ENCODE results near the gene MUCL1. TPM values are rescaled to one million over a fixed set of nuclear protein-coding genes. Genes with fewer than 3 reads are reported as not detected.

MUCL1 gene
- total RNA-seq, 1 donor from 2014 or later: not detected

GRCh38 chr12:54865683-54866324 lies 11.5 kb downstream of the MUCL1 start:
- H3K27ac ChIP-seq (ENCODE audit: low read depth, low read length): no peak overlapping the region
- no peaks in the 10 kb centered on the region for H3K36me3 ChIP-seq (ENCODE audit: insufficient read depth, low read length)
- no peak overlapping the region for H3K9ac ChIP-seq (ENCODE audit: low read length)
- H3K27me3 Mint-ChIP-seq (ENCODE audit: low read depth, unreplicated experiment): no peaks in the 10 kb centered on the region
- H3K4me3 ChIP-seq (ENCODE audit: insufficient read depth, low read depth, low read length): no peak overlapping the region
- H3K36me3 Mint-ChIP-seq (ENCODE audit: low read depth, unreplicated experiment): no peaks in the 10 kb centered on the region
- no peaks in the 10 kb centered on the region for H4K20me1 ChIP-seq (ENCODE audit: insufficient read depth, low read length)
- no peaks in the 10 kb centered on the region for H3K4me1 Mint-ChIP-seq (ENCODE audit: low read depth, unreplicated experiment)
- no peak overlapping the region for H2AFZ ChIP-seq (ENCODE audit: low read depth, low read length)
- H3K4me3 Mint-ChIP-seq (ENCODE audit: unreplicated experiment): no peak overlapping the region
- no peak for DNase-seq (ENCODE audit: low read depth)
- H3K27ac Mint-ChIP-seq (ENCODE audit: unreplicated experiment): no peak overlapping the region
- H3K27me3 ChIP-seq (ENCODE audit: insufficient read depth, low read length): no peaks in the 10 kb centered on the region
- no peak for FAIRE-seq
- TF ChIP-seq EZH2 (IDR thresholded peaks at IDR 0.05; ENCODE audit: insufficient read depth, low read length) (no peak), CTCF (IDR thresholded peaks at IDR 0.05; ENCODE audit: insufficient read depth, low read depth, low read length) (no peak)
- no peaks in the 10 kb centered on the region for H3K4me1 ChIP-seq (ENCODE audit: insufficient read depth, low read length)
- peaks cover 4% of the 10 kb centered on the region for H3K9me3 Mint-ChIP-seq (ENCODE audit: unreplicated experiment)
- H3K4me2 ChIP-seq (ENCODE audit: low read length): no peak overlapping the region
- no peaks in the 10 kb centered on the region for H3K79me2 ChIP-seq (ENCODE audit: insufficient read depth, low read length)
- H3K9me3 ChIP-seq (ENCODE audit: insufficient read depth, low read depth, low read length): no peaks in the 10 kb centered on the region

DNA sequence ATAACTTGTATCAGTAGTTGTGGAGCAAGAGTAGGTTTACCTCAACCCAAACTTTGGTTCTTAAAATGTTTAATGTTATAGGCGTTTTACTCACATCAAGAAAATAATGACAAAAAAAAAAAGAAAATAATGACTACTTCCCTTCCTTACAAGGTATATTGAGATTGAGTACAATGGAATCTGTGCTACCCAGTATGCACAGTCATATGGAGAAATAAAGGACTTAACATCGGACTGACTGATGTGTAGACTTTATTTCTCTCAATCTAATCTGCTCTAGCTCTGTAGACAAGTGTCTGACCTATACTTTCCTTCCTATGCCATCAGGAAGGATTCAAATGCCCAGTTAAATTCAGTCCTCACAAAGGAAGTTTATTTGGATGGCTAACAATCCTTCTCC lies 14.4 kb downstream of the MUCL1 start:
- no peak overlapping the region for H3K27ac Mint-ChIP-seq (ENCODE audit: unreplicated experiment)
- no peaks in the 10 kb centered on the region for H3K4me1 Mint-ChIP-seq (ENCODE audit: low read depth, unreplicated experiment)
- Histone ChIP-seq H4K20me1 (ENCODE audit: insufficient read depth, low read length) (no peaks in the 10 kb centered on the region), H3K4me2 (ENCODE audit: low read length) (no peak overlapping the region), H3K9me3 (ENCODE audit: insufficient read depth, low read depth, low read length) (no peaks in the 10 kb centered on the region), H3K27ac (ENCODE audit: low read depth, low read length) (no peak overlapping the region), H3K9ac (ENCODE audit: low read length) (no peak overlapping the region), H3K79me2 (ENCODE audit: insufficient read depth, low read length) (no peaks in the 10 kb centered on the region), H3K27me3 (ENCODE audit: insufficient read depth, low read length) (no peaks in the 10 kb centered on the region), H3K4me1 (ENCODE audit: insufficient read depth, low read length) (no peaks in the 10 kb centered on the region), H2AFZ (ENCODE audit: low read depth, low read length) (no peak overlapping the region), H3K36me3 (ENCODE audit: insufficient read depth, low read length) (no peaks in the 10 kb centered on the region), H3K4me3 (ENCODE audit: insufficient read depth, low read depth, low read length) (no peak overlapping the region)
- no peak overlapping the region for H3K4me3 Mint-ChIP-seq (ENCODE audit: unreplicated experiment)
- H3K27me3 Mint-ChIP-seq (ENCODE audit: low read depth, unreplicated experiment): no peaks in the 10 kb centered on the region
- H3K9me3 Mint-ChIP-seq (ENCODE audit: unreplicated experiment): no peaks in the 10 kb centered on the region
- no peaks in the 10 kb centered on the region for H3K36me3 Mint-ChIP-seq (ENCODE audit: low read depth, unreplicated experiment)
- no peak for TF ChIP-seq EZH2 (IDR thresholded peaks at IDR 0.05; ENCODE audit: insufficient read depth, low read length)
- no peak for TF ChIP-seq CTCF (IDR thresholded peaks at IDR 0.05; ENCODE audit: insufficient read depth, low read depth, low read length)
- no peak for DNase-seq (ENCODE audit: low read depth)
- FAIRE-seq: no peak

- Histone ChIP-seq H3K9me3 (ENCODE audit: insufficient read depth, low read depth, low read length) (no peaks in the 10 kb centered on the region), H3K27me3 (ENCODE audit: insufficient read depth, low read length) (no peaks in the 10 kb centered on the region), H3K4me1 (ENCODE audit: insufficient read depth, low read length) (no peaks in the 10 kb centered on the region), H3K79me2 (ENCODE audit: insufficient read depth, low read length) (no peaks in the 10 kb centered on the region), H3K4me2 (ENCODE audit: low read length) (no peak overlapping the region), H2AFZ (ENCODE audit: low read depth, low read length) (no peak overlapping the region), H3K4me3 (ENCODE audit: insufficient read depth, low read depth, low read length) (no peak overlapping the region), H3K9ac (ENCODE audit: low read length) (no peak overlapping the region), H3K36me3 (ENCODE audit: insufficient read depth, low read length) (no peaks in the 10 kb centered on the region), H4K20me1 (ENCODE audit: insufficient read depth, low read length) (no peaks in the 10 kb centered on the region), H3K27ac (ENCODE audit: low read depth, low read length) (no peak overlapping the region)
- Mint-ChIP-seq H3K4me1 (ENCODE audit: low read depth, unreplicated experiment) (no peaks in the 10 kb centered on the region), H3K4me3 (ENCODE audit: unreplicated experiment) (no peak overlapping the region), H3K9me3 (ENCODE audit: unreplicated experiment) (no peaks in the 10 kb centered on the region), H3K27me3 (ENCODE audit: low read depth, unreplicated experiment) (no peaks in the 10 kb centered on the region), H3K36me3 (ENCODE audit: low read depth, unreplicated experiment) (no peaks in the 10 kb centered on the region), H3K27ac (ENCODE audit: unreplicated experiment) (no peak overlapping the region)
- TF ChIP-seq CTCF (IDR thresholded peaks at IDR 0.05; ENCODE audit: insufficient read depth, low read depth, low read length) (no peak), EZH2 (IDR thresholded peaks at IDR 0.05; ENCODE audit: insufficient read depth, low read length) (no peak)
- DNase-seq (ENCODE audit: low read depth) (no peak), FAIRE-seq (no peak)
These were observed 15.7 kb downstream of the MUCL1 start for GRCh38 chr12:54870048-54870447.
